Breast epithelium (tissue), 3 donors: ENCODE measurements around the gene ATN1.

Source experiments
- CTCF ChIP-seq, 3 donors: fragments of 450-650 bp; IDR thresholded peaks; one replicate each; pipeline ENCODE4 v1.5.1; 2016 to 2017; ENCODE audit warnings: antibody characterized with exemption in 3 of 3, mild to moderate bottlenecking in 3 of 3, moderate library complexity in 3 of 3
- POLR2A ChIP-seq: fragments of 450-650 bp; IDR thresholded peaks from one replicate; pipeline ENCODE4 v1.6.1; 2016; ENCODE audit warnings: antibody characterized with exemption, mild to moderate bottlenecking, moderate library complexity
- POLR2AphosphoS5 ChIP-seq, 3 donors: sonication (generic); formaldehyde crosslinking; IDR thresholded peaks; one replicate each; pipeline ENCODE4 v1.6.1; 2017; ENCODE audit warnings: antibody characterized with exemption in 3 of 3

GRCh38 chr12:6896846-6897435 is 30.8 kb upstream of the ATN1 start:
- TF ChIP-seq CTCF (IDR thresholded peaks at IDR 0.05) (no peak), POLR2AphosphoS5 (IDR thresholded peaks at IDR 0.05) (no peak), POLR2A (no peak)
